HG03342 (cell line): ENCODE data around the gene AMBN.

Experiments
- ATAC-seq: cut with Tn5 transposase; IDR thresholded peaks from one replicate; pipeline ENCODE4 v1.9.1; 2021; ENCODE audit warnings: mild to moderate bottlenecking, moderate library complexity; ENCODE audit not compliant: unreplicated experiment

The AMBN gene, protein sequence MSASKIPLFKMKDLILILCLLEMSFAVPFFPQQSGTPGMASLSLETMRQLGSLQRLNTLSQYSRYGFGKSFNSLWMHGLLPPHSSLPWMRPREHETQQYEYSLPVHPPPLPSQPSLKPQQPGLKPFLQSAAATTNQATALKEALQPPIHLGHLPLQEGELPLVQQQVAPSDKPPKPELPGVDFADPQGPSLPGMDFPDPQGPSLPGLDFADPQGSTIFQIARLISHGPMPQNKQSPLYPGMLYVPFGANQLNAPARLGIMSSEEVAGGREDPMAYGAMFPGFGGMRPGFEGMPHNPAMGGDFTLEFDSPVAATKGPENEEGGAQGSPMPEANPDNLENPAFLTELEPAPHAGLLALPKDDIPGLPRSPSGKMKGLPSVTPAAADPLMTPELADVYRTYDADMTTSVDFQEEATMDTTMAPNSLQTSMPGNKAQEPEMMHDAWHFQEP

DNA sequence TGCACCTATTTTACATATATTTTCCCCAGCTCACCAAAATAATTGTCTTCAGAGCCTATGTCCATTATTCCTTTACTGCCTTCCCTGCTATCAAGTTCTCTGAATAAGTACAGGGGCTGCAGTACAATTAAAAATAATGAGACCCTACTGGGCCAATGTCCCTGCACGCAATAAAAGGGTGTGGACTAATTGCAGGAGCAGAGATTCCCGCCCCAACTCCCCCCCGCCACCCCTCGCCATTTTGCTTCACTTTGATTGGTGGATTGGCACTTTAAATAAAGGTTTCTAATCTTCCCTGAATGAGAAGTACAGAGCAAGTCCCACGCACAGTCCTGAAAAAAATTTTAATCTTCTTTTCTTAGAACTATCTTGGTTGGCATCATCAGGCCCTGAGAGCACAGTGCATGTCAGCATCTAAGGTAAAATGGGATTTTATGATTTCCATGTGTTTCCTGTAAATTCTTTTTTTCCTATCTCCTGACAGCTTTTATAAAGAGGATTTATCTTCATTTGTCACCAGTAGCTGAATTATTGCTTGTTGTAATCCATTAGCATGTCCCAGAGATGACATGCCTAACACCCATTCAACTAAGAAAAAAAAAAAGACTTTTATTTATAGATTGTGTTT lies at the start of gene AMBN:
Gene AMBN, plus strand, starts transcription at position 302 of the 628 bp plus-strand sequence. Its CDS starts 103 bp downstream, at position 405.
- ATAC-seq: no peak

DNA sequence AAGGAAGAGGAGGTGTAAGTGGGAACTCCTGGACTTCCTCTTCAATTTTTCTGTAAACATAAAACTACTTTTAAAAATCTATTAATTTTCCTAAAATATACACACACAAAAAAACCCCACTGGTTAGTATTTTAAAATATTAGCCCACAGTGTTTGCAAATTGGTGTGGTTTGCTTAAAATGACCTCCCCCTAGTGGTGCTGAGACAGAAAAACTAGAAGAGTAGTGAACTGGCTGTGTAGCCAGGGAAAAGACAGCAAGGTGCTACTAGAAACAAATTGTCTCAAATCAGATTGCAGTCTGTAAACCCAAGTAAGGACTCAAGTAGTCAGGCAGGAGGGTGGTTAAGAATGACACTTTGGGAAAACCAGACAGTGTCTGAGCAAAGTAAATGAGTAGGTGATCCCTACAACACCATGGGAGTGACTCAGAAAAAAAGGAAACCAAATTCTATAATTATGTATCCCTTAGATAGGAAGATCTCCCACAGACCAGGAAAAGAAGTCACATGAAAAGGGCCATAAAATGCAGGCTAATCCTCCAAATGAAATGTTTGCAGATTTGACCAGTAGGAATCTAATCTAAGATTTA lies 47.7 kb upstream of the AMBN start:
- peak; percentile 68 for ATAC-seq

DNA sequence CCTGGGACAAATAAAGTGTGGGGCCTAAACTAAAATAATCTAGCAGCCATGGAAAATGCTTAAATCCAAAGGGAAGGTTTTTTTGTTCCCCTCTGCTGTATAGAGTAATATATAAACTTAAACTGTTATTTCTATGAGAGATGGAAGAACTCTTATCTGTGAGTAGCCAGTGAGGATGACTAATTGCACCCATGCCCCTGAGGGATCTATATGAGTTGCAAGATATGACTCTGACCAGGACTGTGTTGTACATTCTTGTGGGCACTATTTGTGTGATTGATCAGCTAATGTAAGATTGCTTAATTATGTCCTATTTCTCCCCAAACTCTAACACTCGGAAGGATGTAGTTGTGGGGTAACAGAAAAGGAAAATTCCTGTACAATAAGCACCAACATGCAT lies 35.2 kb upstream of the AMBN start:
- ATAC-seq: no peak

DNA sequence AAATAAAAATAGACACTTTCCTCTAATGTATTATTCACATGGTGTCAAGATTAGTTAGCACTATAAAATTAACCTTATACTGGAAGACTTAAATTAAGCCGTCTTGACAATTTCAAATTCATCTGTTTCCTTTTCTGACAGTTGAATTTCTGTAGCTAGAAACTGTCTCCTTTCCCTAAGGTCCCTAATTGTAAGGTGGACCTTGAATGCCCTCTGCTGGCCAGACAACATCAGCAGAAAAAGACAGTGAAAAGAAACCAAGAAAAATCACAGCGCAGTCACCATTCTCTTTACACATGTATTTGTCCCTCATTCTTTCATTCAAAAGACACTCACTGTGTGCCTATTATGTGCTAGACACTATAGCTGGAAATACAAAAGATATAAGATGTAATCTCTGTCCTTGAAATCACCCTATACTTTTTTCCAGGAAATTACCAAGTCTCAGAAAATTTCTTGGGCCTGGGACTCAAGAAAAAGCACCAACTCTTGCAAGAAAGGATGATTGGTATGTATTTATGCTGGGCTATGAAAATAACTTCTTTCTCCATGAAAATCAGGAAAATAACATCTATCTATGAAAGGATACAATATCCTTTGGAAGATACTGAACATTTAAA lies 32.7 kb upstream of the AMBN start:
- ATAC-seq: peak; percentile 79

DNA sequence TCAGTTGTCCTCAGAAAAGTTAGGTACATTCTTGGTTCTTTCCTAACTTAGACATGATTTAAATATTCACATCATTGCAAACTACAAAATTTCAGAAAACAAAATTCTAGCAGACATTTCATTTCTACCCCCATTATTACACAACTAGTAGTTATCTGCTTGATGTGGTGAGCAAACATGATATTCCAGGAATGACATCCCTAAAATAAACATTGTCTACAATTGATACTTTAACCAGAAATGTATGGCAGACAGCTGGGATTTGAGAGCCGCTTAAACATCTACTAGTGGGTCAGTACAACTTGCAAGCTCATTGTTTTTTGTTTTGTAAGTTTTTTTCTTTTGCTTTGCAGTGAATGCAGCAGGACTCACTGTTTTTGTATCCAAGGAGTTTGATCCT lies 32.1 kb upstream of the AMBN start:
- no peak for ATAC-seq

DNA sequence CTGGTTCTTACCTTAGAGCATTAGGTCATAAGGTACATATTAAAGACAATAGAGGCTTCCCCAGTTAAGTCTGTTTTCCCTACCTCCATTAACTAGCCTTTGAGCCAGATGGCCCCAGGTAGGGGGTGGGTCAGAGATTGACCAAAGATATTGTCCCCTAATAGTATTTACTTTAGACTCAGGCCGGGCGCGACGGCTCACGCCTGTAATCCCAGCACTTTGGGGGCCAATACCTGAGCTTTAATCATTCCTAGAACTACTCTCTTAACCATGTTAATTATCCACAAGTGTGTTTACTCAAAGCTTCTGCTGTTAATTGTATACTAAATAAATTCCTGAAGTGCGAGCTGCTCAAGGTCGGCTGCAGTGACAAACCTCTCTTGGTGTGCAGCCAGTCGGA lies 28.0 kb upstream of the AMBN start:
- no peak for ATAC-seq

DNA sequence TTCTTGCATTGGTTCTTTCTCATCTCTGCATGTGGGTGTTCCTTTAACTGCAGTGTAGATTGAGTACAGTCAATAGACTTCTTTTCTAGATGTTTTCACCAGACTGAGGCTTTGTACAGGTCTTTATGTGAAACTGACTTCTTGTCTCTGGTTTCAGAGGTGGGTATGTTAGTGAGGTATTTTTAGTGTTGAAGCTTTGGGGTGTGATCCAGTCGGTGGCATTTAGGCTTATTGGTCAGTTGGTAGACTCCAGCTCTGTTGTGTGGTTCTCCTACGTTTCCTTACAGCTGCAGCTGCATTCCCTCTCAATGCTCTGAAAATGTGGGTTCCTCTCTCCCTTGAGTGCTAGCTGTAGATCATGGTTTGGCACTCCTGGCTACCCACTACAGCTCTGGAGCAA lies 21.3 kb upstream of the AMBN start:
- ATAC-seq: no peak

DNA sequence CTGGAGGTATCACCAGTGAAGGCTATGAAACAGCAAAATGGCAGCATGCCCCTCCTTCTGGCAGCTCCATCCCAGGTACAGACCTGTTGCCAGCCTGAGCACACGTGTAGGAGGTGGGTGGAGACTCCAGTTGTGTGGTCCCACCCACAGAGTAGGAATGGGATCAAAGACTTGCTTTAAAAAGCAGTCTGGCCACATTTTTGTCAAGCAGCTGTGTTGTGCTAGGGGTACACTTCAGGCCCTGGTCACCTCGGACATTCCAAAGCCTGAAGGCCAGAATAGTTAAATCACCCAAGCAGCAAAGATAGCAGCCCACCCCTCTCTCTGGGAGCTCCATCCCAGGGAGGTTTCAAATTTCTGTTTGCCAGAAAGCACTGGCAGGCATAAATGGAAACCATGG lies 20.3 kb upstream of the AMBN start:
- ATAC-seq: no peak

DNA sequence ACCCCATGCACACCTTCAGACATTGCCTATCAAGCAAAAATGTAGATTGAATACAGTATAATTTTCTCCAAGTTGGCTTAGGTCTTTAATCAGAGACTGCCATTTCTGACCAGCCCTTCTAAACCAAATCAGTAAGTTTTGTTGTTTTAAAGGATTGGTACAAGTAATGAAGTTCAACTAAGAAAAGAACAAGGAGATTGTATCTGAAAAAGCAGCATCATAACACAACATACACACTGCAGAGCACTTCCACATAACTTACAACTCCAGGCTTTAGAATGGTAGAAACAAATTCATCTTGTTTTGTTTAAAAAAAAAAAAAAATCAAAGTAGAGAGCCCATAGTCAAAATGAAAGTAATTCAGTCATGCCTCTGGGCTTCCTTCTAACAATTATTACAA lies 16.1 kb upstream of the AMBN start:
- no peak for ATAC-seq

DNA sequence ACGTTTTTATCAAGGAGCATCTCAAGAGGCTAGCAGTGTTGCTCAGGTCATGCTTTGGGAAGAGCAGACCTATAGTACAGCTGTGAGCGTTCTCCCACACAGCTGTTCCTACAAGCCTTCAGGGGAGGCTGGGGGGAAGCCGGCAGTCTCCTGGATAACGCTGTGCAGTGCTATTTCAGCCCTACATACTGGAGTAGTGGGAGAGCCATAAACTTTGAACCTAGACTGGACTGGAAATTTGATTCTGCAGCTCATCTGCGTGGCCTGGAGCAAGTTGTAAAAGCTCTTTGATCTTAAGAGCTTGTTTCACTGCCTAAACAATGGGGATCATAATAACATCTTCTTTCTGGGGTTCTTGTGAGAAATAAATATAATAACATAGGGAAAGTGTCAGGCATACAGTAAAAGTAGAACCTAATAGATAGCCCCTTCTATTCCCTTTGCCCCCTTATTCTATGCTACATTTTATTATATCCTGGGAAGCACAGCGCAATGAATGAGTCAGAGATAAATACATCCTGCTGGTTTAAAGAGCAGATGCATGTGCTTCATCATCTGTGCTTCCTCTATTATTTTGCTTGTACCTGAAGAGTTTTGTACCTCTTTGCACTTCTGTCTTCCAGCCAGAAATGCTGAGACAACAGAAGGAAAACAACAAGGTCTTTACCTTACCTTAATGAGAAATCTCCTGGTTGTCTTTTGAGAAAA lies 14.7 kb upstream of the AMBN start:
- no peak for ATAC-seq

DNA sequence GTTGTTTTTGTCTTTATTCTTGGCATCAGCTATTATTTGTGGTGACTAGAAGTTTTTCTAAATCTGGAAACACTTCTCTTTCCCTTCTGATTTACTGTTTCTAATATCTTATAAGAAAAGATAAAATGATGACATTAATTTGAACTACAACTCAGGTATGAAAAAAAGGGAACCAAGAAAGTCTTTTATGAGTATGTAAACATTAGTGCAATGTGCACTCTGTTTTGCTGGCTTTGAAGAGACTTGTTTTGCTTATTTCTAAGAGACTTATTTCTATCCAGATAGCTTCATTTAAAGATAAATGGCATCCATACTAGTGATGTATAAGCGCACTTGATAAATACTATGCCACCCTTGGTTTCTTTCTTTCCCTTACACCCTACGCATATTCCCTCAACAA lies 10.1 kb upstream of the AMBN start:
- ATAC-seq: no peak

DNA sequence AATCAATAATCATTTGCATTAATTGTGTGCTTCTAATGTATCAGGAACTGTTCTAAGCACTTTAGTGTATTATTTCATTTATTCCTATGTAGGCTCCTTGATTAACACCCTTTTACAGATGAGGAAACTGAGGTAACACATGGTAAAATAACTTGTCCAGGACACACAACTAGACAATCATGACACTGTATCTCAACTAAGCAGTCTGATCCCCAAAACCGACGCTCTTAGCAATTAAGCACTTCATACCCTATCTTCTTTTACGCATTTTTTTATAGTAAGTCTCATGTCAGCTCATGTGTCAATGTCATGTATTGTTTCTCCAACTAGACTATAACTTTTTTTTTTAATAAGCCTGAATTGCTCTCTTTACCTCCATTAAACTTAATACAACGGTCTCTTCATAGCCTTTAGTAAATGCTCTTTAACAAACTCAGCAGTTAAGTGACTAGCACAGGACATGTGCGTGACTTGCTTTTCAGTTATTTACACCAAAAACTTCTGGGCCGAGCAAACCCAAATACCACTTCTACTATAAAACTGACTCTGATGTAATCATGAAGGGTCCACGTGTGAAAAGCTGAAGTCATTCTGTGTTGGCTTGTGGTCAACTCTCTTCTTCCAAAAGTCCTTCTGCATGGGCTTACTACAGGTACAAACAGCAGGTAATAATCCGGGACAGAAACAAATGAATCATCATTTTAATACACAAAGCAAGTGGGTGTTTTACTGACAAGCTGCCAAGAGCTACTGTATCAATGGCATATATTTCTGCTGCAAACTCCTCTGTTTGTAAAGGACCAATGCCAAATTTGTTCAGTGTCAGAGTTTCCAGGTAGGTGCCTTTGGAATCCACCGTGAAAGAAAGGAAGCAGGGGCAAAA lies 7.9 kb upstream of the AMBN start:
- ATAC-seq: no peak

DNA sequence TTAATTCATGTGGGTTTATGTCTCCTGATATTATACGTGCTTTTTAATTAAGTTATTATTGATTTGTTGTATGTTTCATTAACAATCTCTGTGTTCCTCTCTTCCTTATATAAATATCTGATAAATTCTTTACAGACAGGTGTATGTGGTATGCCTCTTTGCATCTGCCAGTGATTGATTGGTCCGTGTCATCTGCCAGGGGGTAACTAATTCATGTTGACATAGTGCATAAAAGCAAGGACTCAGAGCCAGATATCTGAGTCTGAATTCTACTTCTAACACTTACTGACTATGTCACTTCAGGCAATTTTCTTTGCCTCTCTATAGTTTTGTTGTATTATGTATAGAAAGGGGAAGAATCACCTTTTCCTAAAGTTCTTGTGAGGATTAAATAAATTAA lies 5.2 kb upstream of the AMBN start:
- no peak for ATAC-seq

DNA sequence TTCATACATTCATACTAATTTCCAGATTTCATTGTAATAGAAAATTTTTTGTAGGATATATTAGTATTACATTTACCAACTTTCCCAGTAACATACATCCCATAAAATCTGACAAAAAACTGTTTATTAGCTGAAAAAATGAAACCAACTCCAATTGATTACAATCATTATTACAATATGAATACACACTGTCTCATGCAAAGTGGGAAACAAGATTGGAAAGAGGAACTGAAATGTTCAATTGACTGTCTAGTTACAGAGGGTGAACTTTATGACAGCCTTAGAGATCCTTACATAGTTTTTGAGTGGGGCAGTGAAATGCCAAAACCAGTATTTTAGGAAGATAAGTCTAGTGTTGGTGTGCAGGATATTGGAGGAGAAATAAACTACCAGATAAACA lies 2.3 kb upstream of the AMBN start:
- peak; percentile 99 for ATAC-seq

DNA sequence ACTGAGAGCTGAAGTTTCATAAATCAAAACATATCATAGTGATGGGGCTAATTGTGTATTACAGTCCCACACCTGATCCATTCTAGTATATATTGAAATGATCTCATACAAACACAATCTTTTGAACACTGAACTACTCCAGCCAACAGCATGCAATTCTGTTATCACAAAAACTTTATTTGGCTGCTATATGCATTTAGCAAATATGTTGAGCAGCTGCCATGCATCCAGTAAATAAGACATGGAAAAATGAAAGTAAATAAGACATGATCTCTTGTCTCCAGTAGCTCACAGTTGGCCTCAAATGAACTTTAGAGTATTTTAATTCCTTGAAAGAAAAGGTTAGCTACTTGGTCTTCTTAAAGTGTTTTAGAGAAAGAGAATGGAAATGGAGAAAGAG lies 2.1 kb downstream of the AMBN start:
- no peak for ATAC-seq

DNA sequence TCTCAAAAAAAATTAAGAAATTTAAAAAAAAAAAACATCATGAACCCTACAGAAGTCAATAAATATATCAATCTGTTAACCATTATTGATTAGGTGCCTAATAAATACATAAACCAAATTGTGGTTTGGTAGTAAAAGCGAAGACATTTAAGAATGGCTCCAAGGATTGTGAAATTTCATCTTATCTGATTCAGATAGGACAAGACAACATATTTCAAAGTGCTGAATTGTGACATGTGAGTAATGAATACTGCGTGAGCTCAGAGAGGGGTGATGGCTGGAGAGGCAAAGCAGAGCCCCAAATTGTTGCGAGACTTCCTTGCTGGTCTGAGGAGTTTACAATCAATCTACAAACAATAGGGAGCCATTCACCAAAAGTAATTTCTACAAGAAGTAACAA lies 8.2 kb downstream of the AMBN start:
- no peak for ATAC-seq

DNA sequence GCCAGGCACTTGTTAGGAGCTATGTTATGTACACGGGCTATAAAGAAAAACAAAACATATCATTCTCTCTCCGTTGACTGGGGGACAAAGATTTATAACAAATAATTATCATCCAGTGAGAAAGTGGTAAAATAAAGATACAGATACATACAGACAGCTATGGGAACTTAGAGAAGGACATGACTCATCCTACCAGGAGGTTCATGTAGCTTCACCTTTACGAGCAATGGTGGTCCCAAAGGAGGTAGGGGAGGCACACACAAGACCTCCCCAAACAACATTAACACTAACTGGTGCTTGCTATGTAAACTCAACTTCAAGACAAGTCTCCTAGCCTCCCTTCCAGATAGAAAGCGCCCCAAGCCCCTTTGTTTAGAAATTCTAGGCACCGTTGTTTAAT lies 8.9 kb downstream of the AMBN start:
- ATAC-seq: no peak

DNA sequence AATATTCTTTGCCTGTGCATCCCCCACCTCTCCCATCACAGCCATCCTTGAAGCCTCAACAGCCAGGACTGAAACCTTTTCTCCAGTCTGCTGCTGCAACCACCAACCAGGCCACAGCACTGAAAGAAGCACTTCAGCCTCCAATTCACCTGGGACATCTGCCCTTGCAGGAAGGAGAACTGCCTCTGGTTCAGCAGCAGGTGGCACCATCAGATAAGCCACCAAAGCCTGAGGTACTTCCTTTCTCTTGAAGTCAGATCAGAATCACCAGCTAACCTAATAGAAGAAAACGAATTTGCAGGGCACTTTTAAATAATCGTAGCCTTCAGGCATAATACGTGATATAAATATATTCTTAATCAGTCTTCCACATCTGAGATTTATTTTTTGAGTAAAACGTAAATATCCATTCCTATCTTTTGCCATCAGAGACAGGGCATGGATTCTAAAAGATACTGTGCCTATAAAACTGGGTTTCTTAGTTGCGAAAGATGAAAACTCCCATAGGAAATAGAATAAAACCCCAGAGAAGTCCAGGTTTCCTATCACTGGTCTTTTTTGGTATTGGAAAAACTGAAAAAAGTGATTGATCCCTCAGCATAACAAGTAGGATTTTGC lies 9.5 kb downstream of the AMBN start:
- peak; percentile 99 for ATAC-seq

DNA sequence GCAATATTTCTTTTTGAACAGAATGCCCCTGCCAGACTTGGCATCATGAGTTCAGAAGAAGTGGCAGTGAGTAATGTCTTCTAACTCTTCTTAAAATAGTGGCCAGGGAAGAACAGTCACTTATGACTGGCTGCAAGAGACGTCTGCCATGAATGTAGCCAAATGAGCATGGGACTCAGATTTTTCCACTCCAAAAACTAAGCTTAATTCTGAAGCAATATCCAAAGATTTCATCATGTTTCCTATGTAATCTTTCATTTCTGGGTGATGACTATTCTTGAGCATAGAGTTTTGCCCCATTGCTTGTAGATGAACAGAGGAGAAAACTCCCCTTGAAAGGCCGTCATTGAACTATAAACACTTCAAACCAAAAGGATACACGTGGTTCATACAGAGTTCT lies 11.8 kb downstream of the AMBN start:
- no peak for ATAC-seq

DNA sequence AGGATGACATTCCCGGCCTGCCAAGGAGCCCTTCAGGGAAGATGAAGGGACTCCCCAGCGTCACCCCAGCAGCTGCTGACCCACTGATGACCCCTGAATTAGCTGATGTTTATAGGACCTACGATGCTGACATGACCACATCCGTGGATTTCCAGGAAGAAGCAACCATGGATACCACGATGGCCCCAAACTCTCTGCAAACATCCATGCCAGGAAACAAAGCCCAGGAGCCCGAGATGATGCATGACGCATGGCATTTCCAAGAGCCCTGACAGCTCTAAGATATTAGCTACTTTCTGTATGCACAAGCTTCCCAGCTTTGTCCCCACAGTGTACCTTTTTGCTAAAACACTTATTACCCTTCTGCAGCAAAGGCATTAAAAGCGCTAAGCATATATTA lies 14.4 kb downstream of the AMBN start:
- no peak for ATAC-seq
